Hepatocyte (in vitro differentiated cells): ENCODE measurements around the gene ABCB10. TPM values are rescaled to one million over a fixed set of nuclear protein-coding genes. Genes with fewer than 3 reads are reported as not detected.

Source experiments
- DNase-seq: peaks from one replicate; pipeline ENCODE4 v3.0.0-alpha.2; 2016; ENCODE audit warnings: low spot score
- H2AFZ ChIP-seq: fragments of 200-600 bp; sonication (generic); 2 replicates; pipeline ENCODE4 v1.6.0; 2016; ENCODE audit warnings: antibody characterized with exemption, mild to moderate bottlenecking
- H3K27ac ChIP-seq: fragments of 200-600 bp; sonication (generic); 2 replicates; pipeline ENCODE4 v1.5.1; 2016; ENCODE audit warnings: mild to moderate bottlenecking
- H3K27me3 ChIP-seq: fragments of 200-600 bp; sonication (generic); 2 replicates; pipeline ENCODE4 v1.6.1; 2016
- H3K36me3 ChIP-seq: fragments of 200-600 bp; sonication (generic); replicated peaks from 2 replicates; pipeline ENCODE4 v1.5.1; 2016; ENCODE audit warnings: low read depth; ENCODE audit not compliant: insufficient read depth
- H3K4me1 ChIP-seq: fragments of 200-600 bp; sonication (generic); 2 replicates; pipeline ENCODE4 v1.5.1; 2016; ENCODE audit warnings: mild to moderate bottlenecking, moderate library complexity; ENCODE audit not compliant: insufficient read depth
- H3K4me2 ChIP-seq: fragments of 200-600 bp; sonication (generic); 2 replicates; pipeline ENCODE4 v1.6.0; 2016
- H3K4me3 ChIP-seq: fragments of 200-600 bp; sonication (generic); 2 replicates; pipeline ENCODE4 v1.5.1; 2016; ENCODE audit warnings: mild to moderate bottlenecking
- H3K79me2 ChIP-seq: fragments of 200-600 bp; sonication (generic); 2 replicates; pipeline ENCODE4 v1.6.0; 2017; ENCODE audit warnings: mild to moderate bottlenecking
- H3K9me2 ChIP-seq: fragments of 200-600 bp; sonication (generic); replicated peaks from 2 replicates; pipeline ENCODE4 v1.6.0; 2017; ENCODE audit warnings: mild to moderate bottlenecking; ENCODE audit not compliant: insufficient read depth
- H3K9me3 ChIP-seq: fragments of 200-600 bp; sonication (generic); 2 replicates; pipeline ENCODE4 v1.5.1; 2016; ENCODE audit warnings: low read depth, mild to moderate bottlenecking
- H4K20me1 ChIP-seq: fragments of 200-600 bp; sonication (generic); 2 replicates; pipeline ENCODE4 v1.6.0; 2016; ENCODE audit warnings: mild to moderate bottlenecking; ENCODE audit not compliant: insufficient read depth, poor library complexity, severe bottlenecking
- EZH2 ChIP-seq: fragments of 200-600 bp; sonication (generic); IDR thresholded peaks from 2 replicates; pipeline ENCODE4 v1.6.1; 2016; ENCODE audit warnings: antibody characterized with exemption, mild to moderate bottlenecking, borderline replicate concordance
- EZH2phosphoT487 ChIP-seq: fragments of 200-600 bp; sonication (generic); IDR thresholded peaks from one replicate; pipeline ENCODE4 v1.6.1; 2018; ENCODE audit warnings: antibody characterized with exemption, mild to moderate bottlenecking, low read depth, moderate library complexity; ENCODE audit not compliant: unreplicated experiment, severe bottlenecking
- WGBS: methylation state at CpG from one replicate; pipeline ENCODE4 v1.1.6; 2016; ENCODE audit warnings: low lambda C conversion rate; ENCODE audit errors: missing lambda C conversion rate; 5-methylcytosine and 5-hydroxymethylcytosine counted together
- polyA plus RNA-seq: library from polyadenylated mRNA; unstranded; fragments of >200 nt; fragmentation: Nextera tagmentation; extraction: Ambion mirVana; gene quantifications from 2 replicates; pipeline ENCODE4 v1.2.1, GENCODE V29; 2016
- total RNA-seq: library from RNA; depleted of rRNA; stranded (reverse); fragments of >200 nt; gene quantifications from 2 replicates; pipeline ENCODE4 v1.2.3, GENCODE V29; 2014
- TF ChIP-seq, protein P1 (sequence below): fragments of 200-600 bp; sonication (generic); IDR thresholded peaks from 2 replicates; pipeline ENCODE4 v1.5.1; 2016; ENCODE audit warnings: antibody characterized with exemption, mild to moderate bottlenecking; ENCODE audit not compliant: poor library complexity

ABCB10 gene
- total and polyA plus RNA-seq, 2 experiments from 2014 or later: 23.4 to 33.3 TPM

DNA sequence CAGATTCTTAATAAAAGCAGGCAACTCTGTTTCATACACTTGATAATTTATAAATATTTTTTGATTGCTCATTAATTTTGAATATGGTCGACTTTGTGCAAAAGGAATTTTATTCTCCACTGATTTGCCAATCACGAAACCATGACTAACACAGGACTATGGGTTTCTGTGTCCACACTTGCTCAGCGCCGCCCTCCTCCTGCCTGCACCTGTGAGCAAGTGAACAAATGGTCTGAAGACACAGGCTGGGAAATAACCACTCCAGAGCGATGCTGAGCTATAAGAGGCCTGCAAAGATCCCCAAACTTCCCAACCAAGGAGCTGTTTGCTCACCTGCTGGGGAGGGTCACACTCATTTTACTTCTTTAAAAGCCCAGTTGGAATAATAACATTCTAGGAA, 19.6 kb downstream of the ABCB10 start:
- Histone ChIP-seq H3K4me1 (peaks cover 8% of the 10 kb centered on the region), H3K9me3 (no peaks in the 10 kb centered on the region), H3K4me3 (no peak overlapping the region), H3K36me3 (peaks cover 4% of the 10 kb centered on the region), H2AFZ (no peak overlapping the region), H3K27ac (peak overlapping the region; percentile 84), H3K4me2 (no peak overlapping the region), H4K20me1 (no peaks in the 10 kb centered on the region), H3K27me3 (no peaks in the 10 kb centered on the region), H3K79me2 (no peaks in the 10 kb centered on the region), H3K9me2 (no peaks in the 10 kb centered on the region)
- 97% methylated on average over 5 of the region's 5 CpGs for WGBS
- TF ChIP-seq EZH2 (no peak), EZH2phosphoT487 (no peak)
- TF ChIP-seq, protein P1, sequence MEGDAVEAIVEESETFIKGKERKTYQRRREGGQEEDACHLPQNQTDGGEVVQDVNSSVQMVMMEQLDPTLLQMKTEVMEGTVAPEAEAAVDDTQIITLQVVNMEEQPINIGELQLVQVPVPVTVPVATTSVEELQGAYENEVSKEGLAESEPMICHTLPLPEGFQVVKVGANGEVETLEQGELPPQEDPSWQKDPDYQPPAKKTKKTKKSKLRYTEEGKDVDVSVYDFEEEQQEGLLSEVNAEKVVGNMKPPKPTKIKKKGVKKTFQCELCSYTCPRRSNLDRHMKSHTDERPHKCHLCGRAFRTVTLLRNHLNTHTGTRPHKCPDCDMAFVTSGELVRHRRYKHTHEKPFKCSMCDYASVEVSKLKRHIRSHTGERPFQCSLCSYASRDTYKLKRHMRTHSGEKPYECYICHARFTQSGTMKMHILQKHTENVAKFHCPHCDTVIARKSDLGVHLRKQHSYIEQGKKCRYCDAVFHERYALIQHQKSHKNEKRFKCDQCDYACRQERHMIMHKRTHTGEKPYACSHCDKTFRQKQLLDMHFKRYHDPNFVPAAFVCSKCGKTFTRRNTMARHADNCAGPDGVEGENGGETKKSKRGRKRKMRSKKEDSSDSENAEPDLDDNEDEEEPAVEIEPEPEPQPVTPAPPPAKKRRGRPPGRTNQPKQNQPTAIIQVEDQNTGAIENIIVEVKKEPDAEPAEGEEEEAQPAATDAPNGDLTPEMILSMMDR: no peak
- no peak for DNase-seq

DNA sequence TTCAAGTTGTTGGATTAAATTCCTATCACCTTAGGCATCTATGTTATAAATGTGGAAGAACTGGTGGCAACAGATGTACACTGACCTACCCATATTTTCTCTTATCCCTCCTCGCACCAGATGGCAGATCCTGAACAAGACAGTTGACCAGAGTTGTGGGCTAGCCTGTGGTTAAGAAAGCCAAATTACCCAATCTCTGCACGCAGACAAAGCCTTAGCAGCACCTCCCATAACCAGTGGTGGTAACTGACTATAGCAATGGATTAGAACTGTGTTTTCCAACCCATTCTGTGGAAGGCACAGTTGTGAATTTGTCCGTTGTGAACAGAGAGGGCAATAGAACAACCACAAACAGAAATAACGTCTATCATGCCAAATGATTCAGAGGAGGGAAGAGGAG, 20.6 kb downstream of the ABCB10 start:
- peaks cover 4% of the 10 kb centered on the region for H3K36me3 ChIP-seq
- no peak overlapping the region for H3K4me3 ChIP-seq
- H3K27me3 ChIP-seq: no peaks in the 10 kb centered on the region
- no peaks in the 10 kb centered on the region for H3K9me3 ChIP-seq
- no peak overlapping the region for H3K4me2 ChIP-seq
- H2AFZ ChIP-seq: no peak overlapping the region
- no peaks in the 10 kb centered on the region for H3K9me2 ChIP-seq
- H3K79me2 ChIP-seq: no peaks in the 10 kb centered on the region
- no peaks in the 10 kb centered on the region for H4K20me1 ChIP-seq
- H3K27ac ChIP-seq: no peak overlapping the region
- DNase-seq: no peak
- 92% methylated on average over 4 of the region's 4 CpGs for WGBS
- peaks cover 8% of the 10 kb centered on the region for H3K4me1 ChIP-seq
- TF ChIP-seq, protein P1: no peak
- TF ChIP-seq EZH2: no peak
- no peak for TF ChIP-seq EZH2phosphoT487

DNA sequence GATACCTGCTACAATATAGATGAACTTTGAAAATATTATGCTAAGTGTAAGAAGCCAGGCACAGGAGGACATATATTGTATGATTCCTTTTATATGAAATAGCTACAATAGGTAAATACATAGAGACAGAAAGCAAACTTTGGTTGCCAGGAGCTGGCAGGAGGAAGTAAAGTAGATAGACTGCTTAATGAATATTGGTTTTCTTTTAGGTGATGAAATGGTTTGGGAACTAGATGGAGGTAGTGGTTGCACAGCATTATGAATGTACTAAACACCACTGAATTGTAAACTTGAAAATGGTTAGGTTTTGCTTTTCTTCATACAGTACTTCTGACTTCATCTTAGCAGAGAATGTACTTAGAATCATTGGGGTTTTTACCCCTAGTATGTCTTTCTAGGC, 21.5 kb downstream of the ABCB10 start:
- no peaks in the 10 kb centered on the region for H3K9me2 ChIP-seq
- H3K79me2 ChIP-seq: no peaks in the 10 kb centered on the region
- peaks cover 4% of the 10 kb centered on the region for H3K36me3 ChIP-seq
- H4K20me1 ChIP-seq: no peaks in the 10 kb centered on the region
- H3K4me3 ChIP-seq: no peak overlapping the region
- peaks cover 8% of the 10 kb centered on the region for H3K4me1 ChIP-seq
- no peak for TF ChIP-seq EZH2
- TF ChIP-seq EZH2phosphoT487: no peak
- TF ChIP-seq, protein P1: no peak
- no peak for DNase-seq
- H3K27ac ChIP-seq: no peak overlapping the region
- no peaks in the 10 kb centered on the region for H3K27me3 ChIP-seq
- H3K9me3 ChIP-seq: no peaks in the 10 kb centered on the region
- no peak overlapping the region for H2AFZ ChIP-seq
- H3K4me2 ChIP-seq: no peak overlapping the region

DNA sequence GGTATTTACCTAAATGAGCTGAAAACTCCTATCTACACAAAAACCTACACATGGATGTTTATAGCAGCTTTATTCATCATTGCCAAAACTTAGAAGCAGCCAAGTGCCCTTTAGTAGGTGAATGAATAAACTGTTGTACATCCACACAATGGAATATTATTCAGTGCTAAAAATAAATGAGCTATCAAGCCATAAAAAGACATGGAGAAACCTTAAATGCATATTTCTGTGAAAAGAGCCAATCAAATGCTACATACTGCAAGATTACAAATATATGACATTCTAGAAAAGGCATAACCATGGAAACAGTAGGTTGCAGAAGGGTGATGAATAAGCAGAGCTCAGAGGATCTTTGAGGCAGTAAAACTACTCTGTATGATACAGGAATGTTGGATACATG, 23.3 kb downstream of the ABCB10 start:
- no peak for DNase-seq
- Histone ChIP-seq H3K9me2 (no peaks in the 10 kb centered on the region), H3K9me3 (no peaks in the 10 kb centered on the region), H4K20me1 (no peaks in the 10 kb centered on the region), H3K27ac (no peak overlapping the region), H3K27me3 (no peaks in the 10 kb centered on the region), H3K4me1 (peaks cover 1% of the 10 kb centered on the region), H3K79me2 (no peaks in the 10 kb centered on the region), H3K36me3 (peaks cover 4% of the 10 kb centered on the region), H3K4me2 (no peak overlapping the region), H3K4me3 (no peak overlapping the region), H2AFZ (no peak overlapping the region)
- TF ChIP-seq EZH2phosphoT487 (no peak), EZH2 (no peak)
- TF ChIP-seq, protein P1: no peak
